ENCODE data around the gene OR14K1.
"Not testable (repeated sequence)": the region's sequence is repeated elsewhere in the genome, so short reads cannot be mapped to it uniquely, and the experiment has no call there.

- not testable (repeated sequence) for TF ChIP-seq CTCF, POLR2AphosphoS5, POLR2A, EP300 (IDR thresholded peaks at IDR 0.05)
These were observed 3.9 kb downstream of the OR14K1 start for GRCh38 chr1:247742215-247742760.

All from upper lobe of left lung (tissue), 4 donors.